ENCODE measurements around the gene SRPK2.

- TF ChIP-seq CTCF (IDR thresholded peaks at IDR 0.05) = no peak
- no peak for TF ChIP-seq IRF2 (CRISPR knock-in tag; IDR thresholded peaks at IDR 0.05; ENCODE audit: borderline replicate concordance, low read depth)
- no peak for TF ChIP-seq AFF4 (CRISPR knock-in tag; IDR thresholded peaks at IDR 0.05; ENCODE audit: borderline replicate concordance)
- TF ChIP-seq RELA (CRISPR knock-in tag; IDR thresholded peaks at IDR 0.05; ENCODE audit: borderline replicate concordance) = no peak
- TF ChIP-seq SP1 (CRISPR knock-in tag; conservative IDR thresholded peaks at IDR 0.05) = no peak
- TF ChIP-seq ELF4 (CRISPR knock-in tag; IDR thresholded peaks at IDR 0.05; ENCODE audit: low read depth) = no peak
- no peak for TF ChIP-seq ATF1 (CRISPR knock-in tag; IDR thresholded peaks at IDR 0.05)
- no peak for TF ChIP-seq ZNF281 (CRISPR knock-in tag; IDR thresholded peaks at IDR 0.05)
- TF ChIP-seq ESRRA (CRISPR knock-in tag; IDR thresholded peaks at IDR 0.05; ENCODE audit: borderline replicate concordance) = no peak
These were observed 173.5 kb downstream of the SRPK2 start for GRCh38 chr7:105215182-105215581.
